ENCODE results near the gene RNGTT. TPM values are rescaled to one million over a fixed set of nuclear protein-coding genes. Genes with fewer than 3 reads are reported as not detected.
"Not testable (repeated sequence)": the region's sequence is repeated elsewhere in the genome, so short reads cannot be mapped to it uniquely, and the experiment has no call there.

The RNGTT gene
- polyA plus RNA-seq, 1 donor = 9.6 TPM

GRCh38 chr6:88913471-88913870 lies 49.9 kb downstream of the RNGTT start:
- Histone ChIP-seq H3K9me3 (ENCODE audit: control insufficient read depth, low read depth, low read length) (no peaks in the 10 kb centered on the region), H3K36me3 (ENCODE audit: control insufficient read depth, insufficient read depth, low read length) (no peaks in the 10 kb centered on the region), H3K27me3 (ENCODE audit: control insufficient read depth, insufficient read depth, low read length) (no peaks in the 10 kb centered on the region), H3K27ac (ENCODE audit: low read length) (no peak overlapping the region), H3K4me3 (ENCODE audit: low read length) (no peak overlapping the region), H3K4me1 (ENCODE audit: control insufficient read depth, insufficient read depth, low read length) (no peaks in the 10 kb centered on the region)
- no peak for DNase-seq
- 67% methylated on average over 1 of the region's 3 CpGs for WGBS (ENCODE audit: insufficient coverage, low lambda C conversion rate)

- 67% methylated on average over 3 of the region's 7 CpGs for WGBS (ENCODE audit: insufficient coverage, low lambda C conversion rate)
- H3K4me1 ChIP-seq (ENCODE audit: control insufficient read depth, insufficient read depth, low read length) = no peaks in the 10 kb centered on the region
- H3K4me3 ChIP-seq (ENCODE audit: low read length) = no peak overlapping the region
- no peaks in the 10 kb centered on the region for H3K9me3 ChIP-seq (ENCODE audit: control insufficient read depth, low read depth, low read length)
- H3K27ac ChIP-seq (ENCODE audit: low read length) = no peak overlapping the region
- no peak for DNase-seq
- no peaks in the 10 kb centered on the region for H3K27me3 ChIP-seq (ENCODE audit: control insufficient read depth, insufficient read depth, low read length)
- no peaks in the 10 kb centered on the region for H3K36me3 ChIP-seq (ENCODE audit: control insufficient read depth, insufficient read depth, low read length)
These were observed 52.3 kb downstream of the RNGTT start for GRCh38 chr6:88910922-88911778.

- no peaks in the 10 kb centered on the region for H3K9me3 ChIP-seq (ENCODE audit: control insufficient read depth, low read depth, low read length)
- H3K4me1 ChIP-seq (ENCODE audit: control insufficient read depth, insufficient read depth, low read length) = no peaks in the 10 kb centered on the region
- H3K36me3 ChIP-seq (ENCODE audit: control insufficient read depth, insufficient read depth, low read length) = peaks cover 6% of the 10 kb centered on the region
- no CpG with 5 or more reads among the region's 9 CpGs for WGBS (ENCODE audit: insufficient coverage, low lambda C conversion rate)
- no peak overlapping the region for H3K27ac ChIP-seq (ENCODE audit: low read length)
- H3K27me3 ChIP-seq (ENCODE audit: control insufficient read depth, insufficient read depth, low read length) = no peaks in the 10 kb centered on the region
- no peak for DNase-seq
- H3K4me3 ChIP-seq (ENCODE audit: low read length) = no peak overlapping the region
These were observed 54.5 kb downstream of the RNGTT start for GRCh38 chr6:88908598-88909548.

- H3K27ac ChIP-seq (ENCODE audit: low read length); H3K9me3 ChIP-seq (ENCODE audit: control insufficient read depth, low read depth, low read length); H3K27me3 ChIP-seq (ENCODE audit: control insufficient read depth, insufficient read depth, low read length); H3K4me1 ChIP-seq (ENCODE audit: control insufficient read depth, insufficient read depth, low read length); H3K36me3 ChIP-seq (ENCODE audit: control insufficient read depth, insufficient read depth, low read length); DNase-seq; H3K4me3 ChIP-seq (ENCODE audit: low read length): not testable (repeated sequence)
- 40% methylated on average over 1 of the region's 2 CpGs for WGBS (ENCODE audit: insufficient coverage, low lambda C conversion rate)
These were observed 56.3 kb downstream of the RNGTT start for GRCh38 chr6:88907148-88907547.

DNA sequence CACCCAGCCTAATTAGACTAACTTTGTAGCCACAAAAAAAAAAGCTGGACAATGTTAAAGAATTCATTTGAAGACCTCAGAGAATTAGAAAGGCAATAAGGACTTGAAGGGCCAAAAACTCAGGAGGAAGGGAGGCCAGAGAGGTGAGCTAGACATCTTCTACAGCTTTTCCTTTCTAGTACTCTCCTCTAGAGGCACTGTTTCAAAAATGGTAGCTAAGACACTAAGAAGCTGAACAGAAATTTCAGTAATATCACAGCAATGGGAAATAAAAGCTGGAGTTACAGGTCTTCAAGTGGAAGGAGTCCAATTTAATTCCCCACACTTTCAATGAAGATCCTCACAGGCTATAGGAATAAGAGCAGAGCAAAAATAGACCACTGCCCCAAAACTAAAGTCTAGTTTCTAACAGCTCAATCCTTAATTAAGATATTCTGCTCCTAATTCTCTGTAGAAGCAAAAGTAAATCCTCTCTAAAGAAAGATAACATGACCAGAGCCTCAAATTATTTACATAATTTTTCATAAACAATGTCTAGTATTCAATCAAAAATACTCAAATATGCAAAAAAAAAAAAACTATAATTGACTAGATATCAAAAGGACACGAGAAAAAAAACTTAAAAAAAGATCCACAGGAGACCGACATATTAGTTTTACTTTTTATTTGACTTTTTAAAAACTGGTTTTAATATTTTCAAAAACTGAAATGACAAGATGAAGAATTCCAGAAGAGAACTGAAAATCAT lies 63.7 kb downstream of the RNGTT start:
- no peaks in the 10 kb centered on the region for H3K27me3 ChIP-seq (ENCODE audit: control insufficient read depth, insufficient read depth, low read length)
- H3K27ac ChIP-seq (ENCODE audit: low read length) = no peak overlapping the region
- no peak overlapping the region for H3K4me3 ChIP-seq (ENCODE audit: low read length)
- H3K36me3 ChIP-seq (ENCODE audit: control insufficient read depth, insufficient read depth, low read length) = peaks cover 11% of the 10 kb centered on the region
- WGBS (ENCODE audit: insufficient coverage, low lambda C conversion rate) = 100% methylated on average over 2 of the region's 2 CpGs
- DNase-seq = no peak
- H3K4me1 ChIP-seq (ENCODE audit: control insufficient read depth, insufficient read depth, low read length) = no peaks in the 10 kb centered on the region
- H3K9me3 ChIP-seq (ENCODE audit: control insufficient read depth, low read depth, low read length) = no peaks in the 10 kb centered on the region

DNA sequence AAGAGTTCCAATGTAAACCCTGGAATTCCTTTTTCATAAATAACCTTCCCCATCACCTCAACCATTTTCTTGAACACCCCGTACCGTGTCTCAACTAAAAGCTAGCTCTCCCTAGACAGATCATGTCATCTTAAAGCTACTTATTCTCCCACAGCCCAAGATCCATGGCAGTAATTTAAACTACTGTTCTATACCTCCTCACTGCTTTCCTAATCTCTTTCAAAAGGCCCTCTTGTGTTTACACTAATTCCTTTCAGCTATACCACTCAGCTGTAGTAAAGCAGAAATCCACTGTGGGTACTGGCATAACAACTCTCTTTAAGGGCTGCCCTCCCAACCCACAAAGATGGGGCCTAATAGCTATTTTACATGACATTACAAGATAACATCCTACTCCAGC lies 67.5 kb downstream of the RNGTT start:
- WGBS (ENCODE audit: insufficient coverage, low lambda C conversion rate) = no CpG with 5 or more reads among the region's 2 CpGs
- H3K36me3 ChIP-seq (ENCODE audit: control insufficient read depth, insufficient read depth, low read length) = peaks cover 2% of the 10 kb centered on the region
- H3K27ac ChIP-seq (ENCODE audit: low read length) = no peak overlapping the region
- no peaks in the 10 kb centered on the region for H3K4me1 ChIP-seq (ENCODE audit: control insufficient read depth, insufficient read depth, low read length)
- DNase-seq = no peak
- H3K27me3 ChIP-seq (ENCODE audit: control insufficient read depth, insufficient read depth, low read length) = no peaks in the 10 kb centered on the region
- no peaks in the 10 kb centered on the region for H3K9me3 ChIP-seq (ENCODE audit: control insufficient read depth, low read depth, low read length)
- H3K4me3 ChIP-seq (ENCODE audit: low read length) = no peak overlapping the region

DNA sequence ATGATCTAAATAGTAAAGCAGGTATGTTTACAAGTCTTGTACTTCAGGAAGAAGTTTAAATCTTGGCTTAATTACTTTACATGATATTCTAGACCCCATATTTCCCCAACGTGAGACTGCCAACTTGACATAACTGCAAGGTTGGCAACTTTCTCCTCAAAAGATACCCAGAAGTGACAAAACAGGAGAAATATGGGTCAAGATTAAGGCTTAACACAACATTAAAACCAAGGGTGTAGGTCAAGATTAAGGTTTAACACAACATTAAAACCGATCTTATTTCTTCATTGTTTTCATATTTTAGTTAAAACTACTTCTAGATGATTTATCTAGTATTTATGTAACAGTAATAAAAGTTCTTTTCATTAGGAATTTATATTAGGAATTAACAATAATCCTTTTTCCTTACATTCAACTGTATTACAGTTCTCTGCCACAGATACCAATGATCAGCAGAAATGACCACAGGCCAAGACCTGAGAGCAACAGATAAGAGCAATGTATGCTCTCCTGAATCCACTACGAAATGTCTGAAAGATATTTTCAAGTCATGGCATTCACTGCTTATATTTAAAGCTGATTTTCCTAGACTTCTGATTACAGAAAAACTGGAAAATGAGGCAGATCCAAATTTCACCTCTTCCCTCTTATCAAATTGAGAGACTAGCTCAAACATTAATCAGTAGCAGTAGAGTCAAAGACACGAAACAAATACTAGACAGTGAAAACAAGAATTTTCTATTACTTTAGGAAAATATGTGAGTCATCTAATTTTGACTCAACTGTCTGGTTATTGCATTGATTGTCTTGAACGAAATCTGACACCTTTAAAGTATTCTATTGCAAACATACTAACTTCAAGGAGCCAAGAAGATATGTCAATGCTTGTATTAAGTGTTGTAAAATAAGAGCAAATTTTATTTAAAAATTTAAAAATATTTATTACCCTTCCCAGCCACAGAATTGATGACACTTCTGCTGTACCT lies 72.3 kb downstream of the RNGTT start:
- DNase-seq = no peak
- H3K27me3 ChIP-seq (ENCODE audit: control insufficient read depth, insufficient read depth, low read length) = no peaks in the 10 kb centered on the region
- peaks cover 8% of the 10 kb centered on the region for H3K36me3 ChIP-seq (ENCODE audit: control insufficient read depth, insufficient read depth, low read length)
- H3K9me3 ChIP-seq (ENCODE audit: control insufficient read depth, low read depth, low read length) = peaks cover under 1% of the 10 kb centered on the region
- H3K4me3 ChIP-seq (ENCODE audit: low read length) = no peak overlapping the region
- H3K27ac ChIP-seq (ENCODE audit: low read length) = no peak overlapping the region
- WGBS (ENCODE audit: insufficient coverage, low lambda C conversion rate) = 100% methylated on average over 2 of the region's 5 CpGs
- no peaks in the 10 kb centered on the region for H3K4me1 ChIP-seq (ENCODE audit: control insufficient read depth, insufficient read depth, low read length)

- peaks cover 4% of the 10 kb centered on the region for H3K9me3 ChIP-seq (ENCODE audit: control insufficient read depth, low read depth, low read length)
- DNase-seq = no peak
- WGBS (ENCODE audit: insufficient coverage, low lambda C conversion rate) = 100% methylated on average over 1 of the region's 3 CpGs
- peaks cover 8% of the 10 kb centered on the region for H3K36me3 ChIP-seq (ENCODE audit: control insufficient read depth, insufficient read depth, low read length)
- no peaks in the 10 kb centered on the region for H3K4me1 ChIP-seq (ENCODE audit: control insufficient read depth, insufficient read depth, low read length)
- no peak overlapping the region for H3K4me3 ChIP-seq (ENCODE audit: low read length)
- H3K27ac ChIP-seq (ENCODE audit: low read length) = no peak overlapping the region
- H3K27me3 ChIP-seq (ENCODE audit: control insufficient read depth, insufficient read depth, low read length) = no peaks in the 10 kb centered on the region
These were observed 73.0 kb downstream of the RNGTT start for GRCh38 chr6:88890394-88890793.

- Histone ChIP-seq H3K27ac (ENCODE audit: low read length) (no peak overlapping the region), H3K36me3 (ENCODE audit: control insufficient read depth, insufficient read depth, low read length) (peaks cover 6% of the 10 kb centered on the region), H3K4me3 (ENCODE audit: low read length) (no peak overlapping the region), H3K27me3 (ENCODE audit: control insufficient read depth, insufficient read depth, low read length) (no peaks in the 10 kb centered on the region), H3K9me3 (ENCODE audit: control insufficient read depth, low read depth, low read length) (peaks cover 7% of the 10 kb centered on the region), H3K4me1 (ENCODE audit: control insufficient read depth, insufficient read depth, low read length) (no peaks in the 10 kb centered on the region)
- no peak for DNase-seq
These were observed 79.1 kb downstream of the RNGTT start for GRCh38 chr6:88884361-88884760.
